Natural killer cell (primary cell): Measurements from ENCODE around the gene DPCD. TPM values are rescaled to one million over a fixed set of nuclear protein-coding genes. Genes with fewer than 3 reads are reported as not detected.

ENCODE experiments used
- ATAC-seq, 3 donors: fragments of 150-1000 bp in 2 of 3; fragments of 200-7000 bp in 1 of 3; cut with Tn5 transposase; 1 replicate in 1 of 3; 2 replicates in 2 of 3; pipeline ENCODE4 v1.10.0; 2021; ENCODE audit warnings: mild to moderate bottlenecking in 2 of 3, moderate library complexity in 2 of 3
- DNase-seq, 2 donors: peaks; one replicate each; pipeline versions ENCODE4 v3.0.0 to v3.0.0-alpha.2; 2013 to 2021; ENCODE audit warnings: mixed read lengths in 1 of 2
- H3K27ac ChIP-seq: one replicate; pipeline ENCODE4 v1.5.1; 2013; ENCODE audit warnings: mild to moderate bottlenecking, low read length
- H3K27me3 ChIP-seq: one replicate; pipeline ENCODE4 v1.6.1; 2013; ENCODE audit warnings: low read length; ENCODE audit not compliant: control insufficient read depth, insufficient read depth
- H3K36me3 ChIP-seq: one replicate; pipeline ENCODE4 v1.6.1; 2013; ENCODE audit warnings: low read length; ENCODE audit not compliant: control insufficient read depth, insufficient read depth
- H3K4me1 ChIP-seq: one replicate; pipeline ENCODE4 v1.6.1; 2013; ENCODE audit warnings: low read length; ENCODE audit not compliant: control insufficient read depth, insufficient read depth
- H3K4me3 ChIP-seq: one replicate; pipeline ENCODE4 v1.5.1; 2013; ENCODE audit warnings: low read length
- H3K9me3 ChIP-seq: one replicate; pipeline ENCODE4 v1.6.1; 2013; ENCODE audit warnings: low read length; ENCODE audit not compliant: control insufficient read depth, insufficient read depth
- H3K27ac Mint-ChIP-seq, 2 donors: one replicate each; pipeline ENCODE4 v1.8.0; 2022; ENCODE audit warnings: mild to moderate bottlenecking in 2 of 2, mixed read lengths in 2 of 2, moderate library complexity in 1 of 2
- H3K27me3 Mint-ChIP-seq, 2 donors: one replicate each; pipeline ENCODE4 v1.8.0; 2022; ENCODE audit warnings: low read depth in 2 of 2, mixed read lengths in 2 of 2
- H3K36me3 Mint-ChIP-seq: one replicate; pipeline ENCODE4 v1.8.0; 2022; ENCODE audit warnings: mixed read lengths
- H3K4me1 Mint-ChIP-seq, 2 donors: one replicate each; pipeline ENCODE4 v1.8.0; 2022; ENCODE audit warnings: mixed read lengths in 2 of 2
- H3K4me3 Mint-ChIP-seq: one replicate; pipeline ENCODE4 v1.8.0; 2022; ENCODE audit warnings: mild to moderate bottlenecking, moderate library complexity, mixed read lengths
- H3K9me3 Mint-ChIP-seq, 2 donors: one replicate each; pipeline ENCODE4 v1.8.0; 2022; ENCODE audit warnings: mixed read lengths in 2 of 2
- CTCF ChIP-seq: fragments of 200-600 bp; IDR thresholded peaks from one replicate; pipeline ENCODE4 v1.8.0; 2022; ENCODE audit warnings: antibody characterized with exemption
- WGBS: methylation state at CpG from one replicate; pipeline ENCODE4 v1.1.7; 2013; ENCODE audit warnings: missing lambda C conversion rate; ENCODE audit not compliant: insufficient coverage; 5-methylcytosine and 5-hydroxymethylcytosine counted together
- intact Hi-C: fragments of 100-400 bp; cut with micrococcal nuclease; formaldehyde crosslinking; loops from one replicate; pipeline ENCODE4 v1.14.2; 2022
- total RNA-seq, 4 donors: library from RNA; stranded (reverse); fragments of 120-200 nt in 1 of 4; gene quantifications; one replicate each; pipeline versions ENCODE4 v1.2.3 to v1.2.4, GENCODE V29; 2013 to 2022

The DPCD gene
- total RNA-seq, 3 donors from 2014 or later (not counting 1 experiment from before 2014, with no cell fraction given), result 0.72 to 1.0 (median 0.83) TPM

- Mint-ChIP-seq H3K4me3 (no peak overlapping the region), H3K4me1 (peaks cover 0 to 4% of the 10 kb centered on the region in 2 donors), H3K9me3 (no peaks in the 10 kb centered on the region), H3K36me3 (no peaks in the 10 kb centered on the region), H3K27me3 (no peaks in the 10 kb centered on the region), H3K27ac (no peak overlapping the region)
- Histone ChIP-seq H3K4me3 (no peak overlapping the region), H3K4me1 (no peaks in the 10 kb centered on the region), H3K27ac (no peak overlapping the region), H3K36me3 (peaks cover 15% of the 10 kb centered on the region), H3K9me3 (no peaks in the 10 kb centered on the region), H3K27me3 (no peaks in the 10 kb centered on the region)
- ATAC-seq (no peak), DNase-seq (no peak)
- no peak for TF ChIP-seq CTCF
- WGBS, result 93% methylated on average over 5 of the region's 7 CpGs
- intact Hi-C loops, result no loop called here
These were observed 11.8 kb upstream of the DPCD start for GRCh38 chr10:101576211-101576863.

GRCh38 chr10:101577121-101577871, 10.8 kb upstream of the DPCD start:
- no peaks in the 10 kb centered on the region for H3K27me3 Mint-ChIP-seq
- ATAC-seq (no peak), DNase-seq (no peak)
- Histone ChIP-seq H3K27me3 (no peaks in the 10 kb centered on the region), H3K4me3 (no peak overlapping the region), H3K9me3 (no peaks in the 10 kb centered on the region), H3K36me3 (peaks cover 21% of the 10 kb centered on the region), H3K27ac (no peak overlapping the region), H3K4me1 (no peaks in the 10 kb centered on the region)
- intact Hi-C loops, result no loop called here
- H3K9me3 Mint-ChIP-seq, result no peaks in the 10 kb centered on the region
- peaks cover 0 to 4% of the 10 kb centered on the region in 2 donors for H3K4me1 Mint-ChIP-seq
- H3K27ac Mint-ChIP-seq, result no peak overlapping the region
- no peaks in the 10 kb centered on the region for H3K36me3 Mint-ChIP-seq
- WGBS, result 95% methylated on average over 7 of the region's 7 CpGs
- TF ChIP-seq CTCF, result no peak
- H3K4me3 Mint-ChIP-seq, result no peak overlapping the region

- H3K27me3 Mint-ChIP-seq, result no peaks in the 10 kb centered on the region
- intact Hi-C loops, result no loop called here
- ATAC-seq (no peak), DNase-seq (no peak)
- Histone ChIP-seq H3K4me1 (no peaks in the 10 kb centered on the region), H3K4me3 (no peak overlapping the region), H3K36me3 (peaks cover 23% of the 10 kb centered on the region), H3K27me3 (no peaks in the 10 kb centered on the region), H3K27ac (no peak overlapping the region), H3K9me3 (no peaks in the 10 kb centered on the region)
- no peak overlapping the region for H3K4me3 Mint-ChIP-seq
- no peaks in the 10 kb centered on the region for H3K36me3 Mint-ChIP-seq
- H3K4me1 Mint-ChIP-seq, result peaks cover 0 to 4% of the 10 kb centered on the region in 2 donors
- TF ChIP-seq CTCF, result no peak
- no peak overlapping the region for H3K27ac Mint-ChIP-seq
- WGBS, result 88% methylated on average over 5 of the region's 5 CpGs
- no peaks in the 10 kb centered on the region for H3K9me3 Mint-ChIP-seq
These were observed 9.9 kb upstream of the DPCD start for GRCh38 chr10:101578192-101578591.
